Measurements from ENCODE around the gene NDUFS7.

The NDUFS7 gene

DNA sequence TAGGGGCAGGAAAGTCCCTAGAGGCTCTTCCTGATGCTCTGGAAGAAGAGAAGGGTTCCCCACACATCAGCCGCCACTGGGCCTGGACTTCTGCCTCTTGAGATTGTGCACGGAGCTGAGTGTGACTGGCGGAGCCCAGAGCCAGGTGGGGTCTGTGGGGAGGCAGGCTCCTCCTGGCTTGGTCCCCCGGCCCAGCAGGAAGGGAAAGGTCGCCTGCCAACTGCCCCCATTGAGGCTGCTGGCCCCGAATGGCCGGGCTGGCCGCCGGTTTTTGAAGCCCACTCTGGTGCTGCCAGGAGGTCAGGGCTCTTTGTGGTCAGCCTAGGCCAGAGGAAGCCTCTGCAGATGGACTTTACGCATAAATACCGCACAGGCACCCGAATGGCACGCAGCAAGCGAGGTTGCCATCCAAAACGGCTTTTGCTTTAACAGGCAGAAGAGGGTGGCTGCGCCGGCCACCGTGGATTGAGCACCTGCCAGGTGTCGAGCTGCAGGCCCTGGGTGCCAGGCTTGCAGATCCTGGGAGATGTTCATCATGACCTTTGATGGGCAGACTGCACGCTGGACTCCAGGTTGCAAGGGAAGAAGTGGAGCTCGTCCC, 28.7 kb downstream of the NDUFS7 start:
- Histone ChIP-seq H3K9me3 (ENCODE audit: severe bottlenecking) (no peaks in the 10 kb centered on the region), H3K27me3 (ENCODE audit: insufficient read depth, poor library complexity, severe bottlenecking) (no peaks in the 10 kb centered on the region), H3K27ac (ENCODE audit: poor library complexity, severe bottlenecking) (peak overlapping the region; percentile 91), H3K4me1 (ENCODE audit: insufficient read depth, poor library complexity, severe bottlenecking) (peaks cover 33% of the 10 kb centered on the region), H3K4me3 (ENCODE audit: severe bottlenecking) (no peak overlapping the region), H3K36me3 (ENCODE audit: low read depth) (peaks cover 56% of the 10 kb centered on the region)
- no peak for ATAC-seq (ENCODE audit: low read depth)
- TF ChIP-seq CTCF (IDR thresholded peaks at IDR 0.05; ENCODE audit: poor library complexity, severe bottlenecking): no peak
- no peak for DNase-seq (ENCODE audit: low spot score)

DNA sequence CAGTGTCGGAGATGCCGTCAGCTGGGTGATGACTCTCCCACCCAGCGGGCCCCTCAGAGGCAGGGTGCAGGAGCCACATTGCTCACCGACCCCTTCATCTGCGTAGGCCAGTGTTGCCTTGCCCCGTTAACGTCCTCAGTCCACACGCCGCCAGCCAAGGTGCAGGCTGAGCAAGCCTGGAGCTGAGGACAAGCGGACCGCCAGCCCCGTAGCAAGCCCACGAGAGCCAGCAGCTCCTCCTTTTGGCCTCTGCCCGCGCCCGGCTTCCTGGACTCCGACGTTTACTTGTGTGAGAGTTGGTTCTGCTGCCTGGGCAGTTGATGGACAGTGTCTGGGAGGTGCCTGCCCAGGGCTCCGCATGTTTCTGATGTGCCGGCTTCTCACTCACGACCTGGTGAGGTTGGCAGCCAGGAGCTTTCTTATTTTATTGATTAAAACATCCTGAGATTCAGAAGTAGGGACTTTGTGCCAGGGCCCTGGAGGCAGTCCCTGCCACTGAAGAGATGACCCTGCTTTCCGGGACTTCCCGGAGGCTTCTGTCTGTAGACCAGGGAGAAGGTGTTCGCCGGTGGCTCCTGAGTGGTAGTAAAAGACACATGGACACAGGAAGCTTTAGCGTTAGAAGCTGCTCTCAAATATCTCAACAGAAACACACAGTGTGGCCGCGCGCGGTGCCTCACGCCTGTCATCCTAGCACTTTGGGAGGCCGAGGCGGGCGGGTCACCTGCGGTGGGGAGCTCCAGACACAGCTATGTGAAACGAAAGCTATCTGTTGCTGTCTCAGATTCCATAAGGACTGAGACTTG, 29.5 kb downstream of the NDUFS7 start:
- peaks cover 33% of the 10 kb centered on the region for H3K4me1 ChIP-seq (ENCODE audit: insufficient read depth, poor library complexity, severe bottlenecking)
- DNase-seq (ENCODE audit: low spot score) (no peak), ATAC-seq (ENCODE audit: low read depth) (no peak)
- peak overlapping the region; percentile 74 for H3K27ac ChIP-seq (ENCODE audit: poor library complexity, severe bottlenecking)
- H3K36me3 ChIP-seq (ENCODE audit: low read depth): peaks cover 64% of the 10 kb centered on the region
- no peak for TF ChIP-seq CTCF (IDR thresholded peaks at IDR 0.05; ENCODE audit: poor library complexity, severe bottlenecking)
- no peaks in the 10 kb centered on the region for H3K9me3 ChIP-seq (ENCODE audit: severe bottlenecking)
- H3K27me3 ChIP-seq (ENCODE audit: insufficient read depth, poor library complexity, severe bottlenecking): no peaks in the 10 kb centered on the region
- H3K4me3 ChIP-seq (ENCODE audit: severe bottlenecking): no peak overlapping the region

GRCh38 chr19:1416014-1416841, 32.5 kb downstream of the NDUFS7 start:
- H3K4me1 ChIP-seq (ENCODE audit: insufficient read depth, poor library complexity, severe bottlenecking): peaks cover 23% of the 10 kb centered on the region
- DNase-seq (ENCODE audit: low spot score) (no peak), ATAC-seq (ENCODE audit: low read depth) (no peak)
- H3K27ac ChIP-seq (ENCODE audit: poor library complexity, severe bottlenecking): peak overlapping the region; percentile 74
- peaks cover 69% of the 10 kb centered on the region for H3K36me3 ChIP-seq (ENCODE audit: low read depth)
- no peaks in the 10 kb centered on the region for H3K9me3 ChIP-seq (ENCODE audit: severe bottlenecking)
- no peak for TF ChIP-seq CTCF (IDR thresholded peaks at IDR 0.05; ENCODE audit: poor library complexity, severe bottlenecking)
- H3K4me3 ChIP-seq (ENCODE audit: severe bottlenecking): no peak overlapping the region
- H3K27me3 ChIP-seq (ENCODE audit: insufficient read depth, poor library complexity, severe bottlenecking): no peaks in the 10 kb centered on the region

DNA sequence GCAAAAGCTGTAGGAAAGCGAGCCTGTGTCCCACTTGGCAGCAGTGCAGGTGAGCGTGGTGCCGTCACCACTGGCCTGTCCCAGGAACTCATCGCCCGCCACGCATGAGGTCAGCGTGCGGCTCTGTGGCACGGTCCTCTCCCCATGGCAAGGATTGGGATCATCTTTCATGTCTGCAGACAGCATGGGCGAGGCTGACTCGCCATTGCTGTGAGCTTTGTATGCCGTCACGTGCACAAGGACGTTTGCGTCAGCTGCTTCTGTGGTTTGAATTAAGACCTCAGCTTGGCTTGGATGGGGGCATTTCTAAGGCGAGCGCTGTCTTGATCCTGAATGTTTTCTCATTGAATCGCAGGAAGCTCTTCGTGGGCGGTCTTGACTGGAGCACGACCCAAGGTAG, 33.4 kb downstream of the NDUFS7 start:
- DNase-seq (ENCODE audit: low spot score) (no peak), ATAC-seq (ENCODE audit: low read depth) (no peak)
- Histone ChIP-seq H3K9me3 (ENCODE audit: severe bottlenecking) (no peaks in the 10 kb centered on the region), H3K27me3 (ENCODE audit: insufficient read depth, poor library complexity, severe bottlenecking) (no peaks in the 10 kb centered on the region), H3K36me3 (ENCODE audit: low read depth) (peaks cover 70% of the 10 kb centered on the region), H3K4me3 (ENCODE audit: severe bottlenecking) (no peak overlapping the region), H3K4me1 (ENCODE audit: insufficient read depth, poor library complexity, severe bottlenecking) (peaks cover 23% of the 10 kb centered on the region), H3K27ac (ENCODE audit: poor library complexity, severe bottlenecking) (peak overlapping the region; percentile 74)
- no peak for TF ChIP-seq CTCF (IDR thresholded peaks at IDR 0.05; ENCODE audit: poor library complexity, severe bottlenecking)
